ENCODE measurements around the gene SESN2. TPM values are rescaled to one million over a fixed set of nuclear protein-coding genes. Genes with fewer than 3 reads are reported as not detected.

The SESN2 gene
- total RNA-seq, 4 donors from 2014 or later: 25.1 to 44.5 (median 30.5) TPM

DNA sequence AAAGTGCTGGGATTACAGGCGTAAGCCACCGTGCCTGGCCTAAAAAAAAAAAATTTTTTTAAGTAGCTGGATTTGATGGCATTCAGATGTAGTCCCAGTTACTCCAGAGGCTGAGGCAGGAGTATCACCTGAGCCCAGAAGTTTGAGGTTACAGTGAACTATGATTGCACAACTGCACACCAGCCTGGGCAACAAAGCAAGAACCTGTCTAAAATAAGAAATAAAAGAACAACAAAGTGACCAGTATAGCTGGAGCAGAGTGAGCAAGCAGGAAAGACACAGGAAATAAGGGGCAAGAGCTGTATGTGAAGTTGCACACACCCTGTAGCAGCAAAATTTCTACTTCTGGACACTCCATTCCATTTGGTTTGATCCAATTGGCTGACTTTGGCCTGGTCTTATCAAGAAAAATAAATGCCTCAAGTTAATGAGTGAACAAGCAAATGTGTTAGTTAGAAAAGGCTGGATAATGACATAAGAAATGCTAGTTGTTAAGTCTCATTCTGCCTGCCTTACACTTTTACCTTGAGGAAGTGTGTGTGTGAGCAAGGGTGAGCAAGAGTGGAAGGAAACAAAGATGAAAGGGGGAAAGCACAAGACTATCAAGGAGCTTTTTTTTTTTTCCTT lies 15.5 kb upstream of the SESN2 start:
- peaks cover 22 to 61% (median 36%) of the 10 kb centered on the region in 4 donors for H3K4me1 ChIP-seq
- peak overlapping the region; percentile 89 to 95 (median 91) for H3K27ac ChIP-seq
- intact Hi-C loops (cut with DNase I; ENCODE audit: low total_unique reads): no loop called here
- TF ChIP-seq POLR2A (IDR thresholded peaks at IDR 0.05): no peak
- TF ChIP-seq, protein P1, sequence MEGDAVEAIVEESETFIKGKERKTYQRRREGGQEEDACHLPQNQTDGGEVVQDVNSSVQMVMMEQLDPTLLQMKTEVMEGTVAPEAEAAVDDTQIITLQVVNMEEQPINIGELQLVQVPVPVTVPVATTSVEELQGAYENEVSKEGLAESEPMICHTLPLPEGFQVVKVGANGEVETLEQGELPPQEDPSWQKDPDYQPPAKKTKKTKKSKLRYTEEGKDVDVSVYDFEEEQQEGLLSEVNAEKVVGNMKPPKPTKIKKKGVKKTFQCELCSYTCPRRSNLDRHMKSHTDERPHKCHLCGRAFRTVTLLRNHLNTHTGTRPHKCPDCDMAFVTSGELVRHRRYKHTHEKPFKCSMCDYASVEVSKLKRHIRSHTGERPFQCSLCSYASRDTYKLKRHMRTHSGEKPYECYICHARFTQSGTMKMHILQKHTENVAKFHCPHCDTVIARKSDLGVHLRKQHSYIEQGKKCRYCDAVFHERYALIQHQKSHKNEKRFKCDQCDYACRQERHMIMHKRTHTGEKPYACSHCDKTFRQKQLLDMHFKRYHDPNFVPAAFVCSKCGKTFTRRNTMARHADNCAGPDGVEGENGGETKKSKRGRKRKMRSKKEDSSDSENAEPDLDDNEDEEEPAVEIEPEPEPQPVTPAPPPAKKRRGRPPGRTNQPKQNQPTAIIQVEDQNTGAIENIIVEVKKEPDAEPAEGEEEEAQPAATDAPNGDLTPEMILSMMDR (IDR thresholded peaks at IDR 0.05): no peak
- no peak for TF ChIP-seq EP300 (IDR thresholded peaks at IDR 0.05; ENCODE audit: low read depth)
- TF ChIP-seq POLR2AphosphoS5 (IDR thresholded peaks at IDR 0.05): peak in 2 of 3 donors; percentile 23 to 28
- H3K4me3 ChIP-seq: no peak overlapping the region
- in situ Hi-C loops (cut with MboI; ENCODE audit: low pct_ligation_motif_present in 1 of 4, low pct_unique_long_range_greater_than_20kb in 1 of 4, low sequenced_read_pairs in 3 of 4): loop anchor here in 1 of 4 donors (25.0 kb wide), 1 partner anchor 269 kb away; the partner anchor contains the start of gene RCC1
- WGBS, 2 donors (ENCODE audit: low coverage in 1 of 2): 68 to 86% methylated on average over 2 of the region's 2 CpGs
- peak; percentile 25 for DNase-seq
- H3K36me3 ChIP-seq: no peaks in the 10 kb centered on the region
- H3K27me3 ChIP-seq: no peaks in the 10 kb centered on the region
- no peaks in the 10 kb centered on the region for H3K9me3 ChIP-seq

DNA sequence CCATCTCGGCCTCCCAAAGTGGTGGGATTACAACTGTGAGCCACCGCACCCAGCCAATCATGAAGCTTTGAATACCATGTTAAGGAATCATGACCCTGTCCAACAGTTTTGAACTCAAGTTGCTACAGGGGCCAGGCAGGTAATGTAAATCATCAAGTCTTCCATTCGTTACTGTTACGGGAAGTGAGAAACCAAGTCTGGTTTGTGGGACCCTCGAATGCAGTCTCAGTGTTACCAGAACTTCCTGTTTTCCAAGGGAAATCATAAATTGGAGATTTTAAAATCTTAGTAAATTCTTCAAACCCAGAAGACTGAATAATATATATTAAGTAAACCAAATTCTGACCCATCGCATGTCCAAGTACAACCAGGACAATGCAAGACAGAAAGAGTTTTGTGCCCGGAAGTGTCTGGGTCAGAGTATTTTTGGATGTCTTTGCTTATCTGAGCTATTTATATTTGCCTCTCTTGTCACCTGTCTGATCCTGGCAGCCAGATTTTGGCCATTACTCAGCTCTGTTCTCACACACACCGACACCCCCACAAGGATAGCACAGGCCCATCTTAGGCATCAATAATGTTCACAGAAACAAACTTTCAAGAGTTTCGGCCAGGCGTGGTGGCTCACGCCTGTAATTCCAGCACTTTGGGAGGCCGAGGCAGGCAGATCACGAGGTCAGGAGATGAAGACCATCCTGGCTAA lies 14.6 kb upstream of the SESN2 start:
- no peaks in the 10 kb centered on the region for H3K9me3 ChIP-seq
- H3K4me1 ChIP-seq: peaks cover 26 to 70% (median 43%) of the 10 kb centered on the region in 4 donors
- 66 to 74% methylated on average over 3 to 13 of the region's 13 CpGs for WGBS, 2 donors (ENCODE audit: low coverage in 1 of 2)
- H3K27me3 ChIP-seq: no peaks in the 10 kb centered on the region
- intact Hi-C loops (cut with DNase I; ENCODE audit: low total_unique reads): no loop called here
- DNase-seq: peak; percentile 36
- H3K36me3 ChIP-seq: no peaks in the 10 kb centered on the region
- in situ Hi-C loops (cut with MboI; ENCODE audit: low pct_ligation_motif_present in 1 of 4, low pct_unique_long_range_greater_than_20kb in 1 of 4, low sequenced_read_pairs in 3 of 4): loop anchor here in 1 of 4 donors (25.0 kb wide), 1 partner anchor 268 kb away; the partner anchor contains the start of gene RCC1
- peak overlapping the region; percentile 89 to 95 (median 91) for H3K27ac ChIP-seq
- TF ChIP-seq EP300 (IDR thresholded peaks at IDR 0.05; ENCODE audit: low read depth) (no peak), POLR2AphosphoS5 (IDR thresholded peaks at IDR 0.05) (no peak), POLR2A (IDR thresholded peaks at IDR 0.05) (no peak)
- TF ChIP-seq, protein P1 (IDR thresholded peaks at IDR 0.05): no peak
- H3K4me3 ChIP-seq: no peak overlapping the region

DNA sequence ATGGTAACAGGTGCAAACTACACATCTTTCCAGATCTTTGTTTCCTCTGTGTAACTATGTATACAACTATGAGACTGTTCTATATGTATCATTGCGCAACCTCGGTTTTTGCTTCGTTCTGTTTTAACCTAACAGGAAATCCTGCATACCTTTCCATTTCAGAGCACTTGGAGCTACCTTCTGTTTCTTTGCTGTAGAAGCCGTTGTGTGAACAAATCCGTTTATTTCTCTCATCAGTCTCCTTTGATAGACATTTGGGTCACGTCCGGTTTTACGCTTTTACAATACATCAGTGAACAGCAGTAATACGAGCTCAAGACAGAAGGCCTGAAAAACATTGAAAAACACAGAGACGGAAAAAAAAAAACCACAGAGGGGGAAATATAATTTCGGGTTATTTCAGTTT lies 12.9 kb upstream of the SESN2 start:
- peak; percentile 38 for DNase-seq

More for the DNA sequence above, 12.9 kb upstream of the SESN2 start:
- Histone ChIP-seq H3K4me3 (peak overlapping the region; percentile 36 to 82 (median 54)), H3K9me3 (no peaks in the 10 kb centered on the region), H3K27ac (peak overlapping the region; percentile 89 to 95 (median 91)), H3K4me1 (peaks cover 26 to 81% (median 46%) of the 10 kb centered on the region in 4 donors), H3K36me3 (no peaks in the 10 kb centered on the region), H3K27me3 (no peaks in the 10 kb centered on the region)
- in situ Hi-C loops (cut with MboI; ENCODE audit: low pct_ligation_motif_present in 1 of 4, low pct_unique_long_range_greater_than_20kb in 1 of 4, low sequenced_read_pairs in 3 of 4): loop anchor here in 1 of 4 donors (25.0 kb wide), 1 partner anchor 266 kb away; the partner anchor contains the start of gene RCC1
- TF ChIP-seq POLR2AphosphoS5 (IDR thresholded peaks at IDR 0.05): peak in 2 of 3 donors; percentile 10 to 67
- TF ChIP-seq, protein P1 (IDR thresholded peaks at IDR 0.05): no peak
- intact Hi-C loops (cut with DNase I; ENCODE audit: low total_unique reads): no loop called here
- WGBS, 2 donors (ENCODE audit: low coverage in 1 of 2): 4 to 6% methylated on average over 10 to 11 of the region's 11 CpGs
